HUES6 (cell line): ENCODE data around the gene ZNF503.

Experiments
- H3K27ac ChIP-seq: 2 replicates; pipeline ENCODE4 v1.7.0; 2013; ENCODE audit warnings: low read depth, mild to moderate bottlenecking, low read length, inconsistent platforms
- H3K27me3 ChIP-seq: 2 replicates; pipeline ENCODE4 v1.6.1; 2013; ENCODE audit warnings: low read length; ENCODE audit not compliant: control insufficient read depth, insufficient read depth
- H3K36me3 ChIP-seq: 2 replicates; pipeline ENCODE4 v1.6.1; 2013; ENCODE audit warnings: low read length; ENCODE audit not compliant: control insufficient read depth, insufficient read depth
- H3K4me1 ChIP-seq: 2 replicates; pipeline ENCODE4 v1.6.1; 2013; ENCODE audit warnings: low read length; ENCODE audit not compliant: control insufficient read depth, insufficient read depth
- H3K4me3 ChIP-seq: 2 replicates; pipeline ENCODE4 v1.5.1; 2013; ENCODE audit warnings: low read depth, low read length
- H3K9ac ChIP-seq: one replicate; pipeline ENCODE4 v1.6.1; 2013; ENCODE audit warnings: mild to moderate bottlenecking, low read length
- H3K9me3 ChIP-seq: 2 replicates; pipeline ENCODE4 v1.6.1; 2013; ENCODE audit warnings: low read depth, low read length; ENCODE audit not compliant: control insufficient read depth, insufficient read depth

Gene ZNF503

DNA sequence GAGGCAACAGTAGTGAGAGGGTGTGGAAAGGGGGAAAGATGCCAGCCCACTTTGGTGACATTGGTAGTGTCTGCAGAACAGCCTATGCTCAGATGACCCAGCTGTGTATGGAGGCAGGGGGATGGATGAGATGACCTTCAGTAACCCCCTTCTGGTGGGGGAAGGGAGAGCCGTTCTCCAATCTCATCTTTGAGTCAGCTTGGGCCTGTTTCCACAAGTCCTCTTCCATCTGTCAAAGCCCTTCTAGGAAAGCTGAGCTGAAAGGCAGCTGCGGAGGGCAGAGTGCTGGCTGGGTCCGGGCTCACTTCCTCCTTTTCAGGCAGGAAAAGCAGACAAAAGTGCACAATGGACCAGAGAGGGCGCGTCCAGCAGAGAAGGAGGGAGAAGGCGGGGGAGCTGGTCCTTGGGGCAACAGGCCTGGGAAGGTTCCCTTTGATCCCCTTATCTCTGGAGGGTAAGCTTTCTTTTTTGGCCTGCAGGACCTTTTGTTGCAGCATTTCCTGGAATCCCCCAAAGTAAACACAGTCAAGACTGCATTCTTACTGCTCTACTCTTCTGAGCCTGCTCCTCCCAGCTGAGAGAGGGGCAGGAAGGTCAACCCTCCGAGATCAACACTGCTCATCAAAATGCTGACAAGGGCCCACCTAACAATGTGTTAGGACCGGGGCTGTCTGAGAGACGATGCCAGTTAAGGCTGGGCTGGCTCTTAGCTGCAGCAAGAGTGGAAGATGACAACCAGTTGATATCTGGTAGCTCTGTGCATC, 28.6 kb upstream of the ZNF503 start:
- Histone ChIP-seq H3K27ac (no peak overlapping the region), H3K4me3 (peak overlapping the region; percentile 5; the same call in 1 of the 2 replicates), H3K36me3 (no peaks in the 10 kb centered on the region), H3K4me1 (peaks cover 53% of the 10 kb centered on the region), H3K9ac (no peak overlapping the region), H3K9me3 (no peaks in the 10 kb centered on the region), H3K27me3 (peaks cover 98% of the 10 kb centered on the region)

DNA sequence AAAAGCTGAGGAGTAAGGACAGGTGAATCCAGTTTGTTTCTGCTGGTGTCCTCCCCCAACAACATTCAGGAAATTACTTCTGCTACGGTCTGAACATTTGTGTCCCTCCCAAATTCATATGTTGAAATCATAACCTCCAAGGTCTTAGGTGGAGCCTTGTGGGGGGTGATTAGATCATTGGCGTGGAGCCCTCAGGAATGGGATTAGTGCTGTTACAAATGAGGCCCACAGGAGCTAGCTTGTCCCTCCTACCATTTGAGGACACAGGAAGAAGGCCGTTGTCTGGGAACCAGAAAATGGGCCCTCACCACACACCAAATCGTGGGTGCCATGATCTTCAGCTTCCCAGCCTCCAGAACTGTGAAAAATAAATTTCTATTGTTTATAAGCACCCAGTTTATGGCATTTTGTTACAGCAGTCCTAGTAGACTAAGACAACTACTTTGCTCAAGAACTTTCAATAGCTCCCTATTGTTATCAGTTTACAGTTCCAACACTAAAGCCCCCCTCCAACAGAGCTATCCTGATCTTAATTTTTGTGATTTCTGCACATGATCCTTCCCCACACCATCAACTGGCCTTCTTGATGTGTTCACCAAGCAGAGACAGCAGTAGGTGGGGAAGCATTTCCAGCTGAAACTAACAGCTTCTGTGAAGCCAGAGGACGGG, 27.7 kb upstream of the ZNF503 start:
- Histone ChIP-seq H3K4me1 (peaks cover 53% of the 10 kb centered on the region), H3K36me3 (no peaks in the 10 kb centered on the region), H3K4me3 (peak overlapping the region; percentile 5; the same call in 1 of the 2 replicates), H3K9me3 (no peaks in the 10 kb centered on the region), H3K27me3 (peaks cover 97% of the 10 kb centered on the region), H3K9ac (no peak overlapping the region), H3K27ac (no peak overlapping the region)

GRCh38 chr10:75428434-75429158, 27.0 kb upstream of the ZNF503 start:
- Histone ChIP-seq H3K4me1 (peaks cover 50% of the 10 kb centered on the region), H3K4me3 (no peak overlapping the region), H3K9ac (no peak overlapping the region), H3K36me3 (no peaks in the 10 kb centered on the region), H3K9me3 (no peaks in the 10 kb centered on the region), H3K27ac (no peak overlapping the region), H3K27me3 (peaks cover 97% of the 10 kb centered on the region)

GRCh38 chr10:75427951-75428350, 26.4 kb upstream of the ZNF503 start:
- Histone ChIP-seq H3K4me3 (no peak overlapping the region), H3K4me1 (peaks cover 44% of the 10 kb centered on the region), H3K27ac (no peak overlapping the region), H3K9ac (no peak overlapping the region), H3K9me3 (no peaks in the 10 kb centered on the region), H3K27me3 (peaks cover 97% of the 10 kb centered on the region), H3K36me3 (no peaks in the 10 kb centered on the region)

GRCh38 chr10:75426880-75427279, 25.3 kb upstream of the ZNF503 start:
- H3K27me3 ChIP-seq: peaks cover 95% of the 10 kb centered on the region
- no peak overlapping the region for H3K9ac ChIP-seq
- no peaks in the 10 kb centered on the region for H3K9me3 ChIP-seq
- H3K4me1 ChIP-seq: peaks cover 34% of the 10 kb centered on the region
- no peaks in the 10 kb centered on the region for H3K36me3 ChIP-seq
- no peak overlapping the region for H3K27ac ChIP-seq
- no peak overlapping the region for H3K4me3 ChIP-seq

DNA sequence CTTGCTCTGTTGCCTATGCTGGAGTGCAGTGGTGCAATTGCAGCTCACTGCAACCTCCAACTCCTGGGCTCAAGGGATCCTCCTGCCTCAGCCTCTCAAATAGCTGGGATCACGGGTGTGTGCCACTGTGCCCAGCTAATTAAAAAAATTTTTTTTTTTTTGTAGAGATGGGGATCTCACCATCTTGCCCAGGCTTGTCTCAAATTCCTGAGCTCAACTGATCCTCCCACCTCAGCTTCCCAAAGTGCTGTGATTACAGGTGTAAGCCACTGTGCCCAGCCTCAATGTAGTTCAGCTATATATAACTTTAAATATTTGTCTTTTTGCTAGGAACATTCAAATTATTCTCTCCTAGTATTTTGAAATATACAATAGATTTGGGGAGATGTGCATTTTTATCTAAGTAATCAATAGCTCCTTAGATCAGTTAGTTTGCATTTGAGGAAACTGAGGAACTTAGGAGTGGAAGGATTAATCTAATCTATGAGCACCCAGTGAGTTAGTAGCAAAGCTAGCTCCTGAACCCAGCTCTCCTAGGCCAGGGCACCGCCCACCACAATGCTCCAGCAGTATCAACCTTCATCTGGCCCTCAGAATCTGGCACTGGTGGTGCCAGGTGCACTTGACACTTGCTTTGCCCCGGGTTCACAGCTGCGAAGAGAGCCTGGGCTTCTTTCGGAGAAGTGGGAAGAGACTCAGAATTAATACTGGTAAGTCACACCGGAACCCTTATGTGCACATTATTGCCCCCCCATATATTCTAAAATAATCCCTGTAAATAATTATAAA, 23.9 kb upstream of the ZNF503 start:
- Histone ChIP-seq H3K36me3 (no peaks in the 10 kb centered on the region), H3K4me3 (no peak overlapping the region), H3K9me3 (no peaks in the 10 kb centered on the region), H3K27me3 (peaks cover 95% of the 10 kb centered on the region), H3K4me1 (peaks cover 24% of the 10 kb centered on the region), H3K27ac (no peak overlapping the region), H3K9ac (no peak overlapping the region)

DNA sequence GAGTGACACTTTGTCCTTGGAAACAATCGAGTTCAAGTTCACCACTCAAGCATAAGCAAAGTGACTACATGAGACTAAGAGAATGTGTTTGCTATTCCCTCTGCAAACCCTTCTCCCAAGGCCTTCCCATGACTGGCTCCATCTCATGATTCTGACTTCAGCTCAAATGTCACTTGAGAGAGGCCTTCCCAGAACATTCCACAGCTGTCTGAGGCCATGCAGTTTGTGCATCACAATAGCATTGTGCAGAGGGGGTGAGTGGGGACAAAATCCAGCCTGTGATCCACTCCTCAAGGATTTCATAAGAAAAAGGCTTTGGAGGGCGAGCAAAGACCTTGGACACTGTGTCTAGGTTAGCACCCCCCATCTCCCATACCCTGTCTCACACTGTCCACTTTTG, 23.0 kb upstream of the ZNF503 start:
- Histone ChIP-seq H3K9me3 (no peaks in the 10 kb centered on the region), H3K9ac (no peak overlapping the region), H3K4me3 (no peak overlapping the region), H3K27me3 (peaks cover 95% of the 10 kb centered on the region), H3K36me3 (no peaks in the 10 kb centered on the region), H3K27ac (no peak overlapping the region), H3K4me1 (peaks cover 15% of the 10 kb centered on the region)

- Histone ChIP-seq H3K27me3 (peaks cover 95% of the 10 kb centered on the region), H3K27ac (no peak overlapping the region), H3K4me3 (no peak overlapping the region)
Measured at GRCh38 chr10:75422913-75423312, 21.3 kb upstream of the ZNF503 start.

DNA sequence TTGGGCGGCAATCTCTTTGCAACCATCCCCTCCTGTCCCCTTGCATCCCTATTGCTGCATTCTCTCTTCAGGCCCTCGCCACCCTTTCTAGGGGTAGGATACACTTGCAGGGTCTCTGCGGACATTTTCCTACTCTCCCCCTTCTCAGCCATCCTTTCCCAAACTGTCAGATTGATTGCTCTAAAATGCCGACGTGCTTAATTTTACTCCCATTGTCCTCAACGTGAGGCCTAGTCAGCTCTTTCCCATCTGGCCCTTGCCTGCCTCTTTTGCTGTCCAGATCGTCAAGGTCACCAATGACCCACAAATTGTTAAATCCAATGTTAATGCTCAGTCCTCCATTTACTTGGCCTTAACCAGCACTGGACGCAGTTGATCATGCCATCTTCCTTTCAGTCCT, 17.1 kb upstream of the ZNF503 start:
- Histone ChIP-seq H3K9ac (no peak overlapping the region), H3K9me3 (no peaks in the 10 kb centered on the region), H3K27ac (no peak overlapping the region), H3K4me3 (no peak overlapping the region), H3K27me3 (peaks cover 99% of the 10 kb centered on the region), H3K36me3 (no peaks in the 10 kb centered on the region), H3K4me1 (peaks cover 19% of the 10 kb centered on the region)

More at GRCh38 chr10:75422913-75423312, 21.3 kb upstream of the ZNF503 start:
- no peak overlapping the region for H3K9ac ChIP-seq
- H3K36me3 ChIP-seq: no peaks in the 10 kb centered on the region
- no peaks in the 10 kb centered on the region for H3K9me3 ChIP-seq
- peaks cover 7% of the 10 kb centered on the region for H3K4me1 ChIP-seq

- no peak overlapping the region for H3K9ac ChIP-seq
- peaks cover 19% of the 10 kb centered on the region for H3K4me1 ChIP-seq
- no peak overlapping the region for H3K27ac ChIP-seq
- H3K27me3 ChIP-seq: peaks cover 99% of the 10 kb centered on the region
- H3K36me3 ChIP-seq: no peaks in the 10 kb centered on the region
- H3K4me3 ChIP-seq: no peak overlapping the region
- no peaks in the 10 kb centered on the region for H3K9me3 ChIP-seq
Measured at GRCh38 chr10:75418293-75418692, 16.7 kb upstream of the ZNF503 start.
